Testis (tissue), 3 donors: ENCODE measurements around the gene CCNK. TPM values are rescaled to one million over a fixed set of nuclear protein-coding genes. Genes with fewer than 3 reads are reported as not detected.

Source experiments
- DNase-seq: peaks from one replicate; pipeline ENCODE4 v3.0.0-alpha.2; 2019
- H3K27ac ChIP-seq, 2 donors: fragments of 200-600 bp; sonication (generic); one replicate each; pipeline ENCODE4 v1.5.1; 2019
- H3K27me3 ChIP-seq: fragments of 200-600 bp; sonication (generic); one replicate; pipeline ENCODE4 v1.5.1; 2019
- H3K36me3 ChIP-seq: fragments of 200-600 bp; sonication (generic); one replicate; pipeline ENCODE4 v1.5.1; 2017; ENCODE audit warnings: low read depth; ENCODE audit errors: missing control alignments
- H3K4me1 ChIP-seq: fragments of 200-600 bp; sonication (generic); one replicate; pipeline ENCODE4 v1.5.1; 2019
- H3K4me3 ChIP-seq, 2 donors: fragments of 200-600 bp; sonication (generic); one replicate each; pipeline ENCODE4 v1.5.1; 2017 to 2019
- H3K9me3 ChIP-seq: fragments of 200-600 bp; sonication (generic); one replicate; pipeline ENCODE4 v1.5.1; 2017
- POLR2A ChIP-seq: fragments of 450-650 bp; IDR thresholded peaks from one replicate; pipeline ENCODE4 v1.6.1; 2017; ENCODE audit warnings: antibody characterized with exemption, mild to moderate bottlenecking, moderate library complexity
- WGBS, 2 donors: methylation state at CpG; one replicate each; pipeline ENCODE4 v1.1.5; 2018; 5-methylcytosine and 5-hydroxymethylcytosine counted together
- intact Hi-C: fragments of 100-400 bp; cut with DNase I; formaldehyde crosslinking; loops from one replicate; pipeline ENCODE4 v1.15.1; 2023; ENCODE audit warnings: low total_unique reads
- polyA plus RNA-seq: library from polyadenylated mRNA; stranded (reverse); fragments of 350-450 nt; fragmentation: Illumina TruSeq; extraction: RNeasy Lipid Tissue Mini Kit (QIAGEN cat#74804); gene quantifications from one replicate; pipeline ENCODE4 v1.2.3, GENCODE V29; 2014; ENCODE audit warnings: low read depth, low replicate concordance; ENCODE audit not compliant: insufficient read depth
- total RNA-seq, 2 donors: library from RNA; depleted of rRNA; stranded (reverse); fragments of >200 nt; gene quantifications; one replicate each; pipeline ENCODE4 v1.2.3, GENCODE V29; 2016
- TF ChIP-seq, protein P1 (sequence below), 3 experiments: fragments of 450-650 bp in 2 of 3; fragments of 200-600 bp in 1 of 3; sonication (generic) in 1 of 3; IDR thresholded peaks; one replicate each; pipeline ENCODE4 v1.5.1; 2016 to 2019; ENCODE audit warnings: antibody characterized with exemption in 3 of 3, mild to moderate bottlenecking in 2 of 3, moderate library complexity in 1 of 3

CCNK gene
- total and polyA plus RNA-seq, 3 donors from 2014 or later: 69.1 to 134 (median 73.1) TPM

DNA sequence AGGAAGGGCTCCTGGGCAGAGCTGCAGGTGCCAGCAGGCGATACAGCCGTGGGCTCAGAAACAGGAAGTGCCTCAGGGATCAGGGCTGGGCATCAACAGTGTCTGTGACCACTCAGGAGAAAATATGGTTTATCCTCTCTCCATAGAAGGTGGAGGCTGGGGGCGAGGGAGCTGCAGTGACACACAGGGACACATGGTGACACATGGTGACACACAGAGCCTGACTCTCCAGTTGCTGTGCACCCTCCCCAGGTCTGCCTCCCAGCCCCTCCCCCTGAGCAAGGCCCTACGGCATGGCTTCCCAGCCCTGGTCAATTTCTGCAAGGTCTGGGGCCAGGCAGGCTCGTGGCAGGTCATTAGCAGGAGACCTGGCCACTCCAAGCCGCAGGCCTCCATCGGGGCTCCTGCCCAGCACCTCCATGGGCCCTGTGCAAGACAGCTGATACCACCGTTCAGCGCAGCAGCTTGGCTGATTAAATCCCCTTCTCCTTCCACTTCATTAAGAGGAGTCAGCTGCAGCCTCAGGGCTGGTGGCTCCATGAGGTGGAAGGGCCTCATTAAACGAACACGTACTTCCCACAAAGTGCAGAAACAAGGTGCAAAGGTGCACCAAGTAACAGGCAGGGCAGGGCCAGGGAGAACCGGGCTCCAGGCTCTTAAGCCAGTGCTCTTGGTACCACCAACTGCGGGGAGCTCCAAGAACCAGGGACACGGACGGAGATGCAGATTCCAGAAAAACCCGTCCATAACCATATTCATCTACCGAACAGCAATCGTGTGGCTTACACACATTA, 60.7 kb downstream of the CCNK start:
- intact Hi-C loops: no loop called here
- H3K4me3 ChIP-seq: no peak overlapping the region
- DNase-seq: no peak
- TF ChIP-seq, protein P1, sequence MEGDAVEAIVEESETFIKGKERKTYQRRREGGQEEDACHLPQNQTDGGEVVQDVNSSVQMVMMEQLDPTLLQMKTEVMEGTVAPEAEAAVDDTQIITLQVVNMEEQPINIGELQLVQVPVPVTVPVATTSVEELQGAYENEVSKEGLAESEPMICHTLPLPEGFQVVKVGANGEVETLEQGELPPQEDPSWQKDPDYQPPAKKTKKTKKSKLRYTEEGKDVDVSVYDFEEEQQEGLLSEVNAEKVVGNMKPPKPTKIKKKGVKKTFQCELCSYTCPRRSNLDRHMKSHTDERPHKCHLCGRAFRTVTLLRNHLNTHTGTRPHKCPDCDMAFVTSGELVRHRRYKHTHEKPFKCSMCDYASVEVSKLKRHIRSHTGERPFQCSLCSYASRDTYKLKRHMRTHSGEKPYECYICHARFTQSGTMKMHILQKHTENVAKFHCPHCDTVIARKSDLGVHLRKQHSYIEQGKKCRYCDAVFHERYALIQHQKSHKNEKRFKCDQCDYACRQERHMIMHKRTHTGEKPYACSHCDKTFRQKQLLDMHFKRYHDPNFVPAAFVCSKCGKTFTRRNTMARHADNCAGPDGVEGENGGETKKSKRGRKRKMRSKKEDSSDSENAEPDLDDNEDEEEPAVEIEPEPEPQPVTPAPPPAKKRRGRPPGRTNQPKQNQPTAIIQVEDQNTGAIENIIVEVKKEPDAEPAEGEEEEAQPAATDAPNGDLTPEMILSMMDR (IDR thresholded peaks at IDR 0.05): no peak
- no peak for TF ChIP-seq POLR2A
- peaks cover 32% of the 10 kb centered on the region for H3K4me1 ChIP-seq
- 86% methylated on average over 17 to 18 of the region's 18 CpGs for WGBS, 2 donors
- no peaks in the 10 kb centered on the region for H3K9me3 ChIP-seq
- no peak overlapping the region for H3K27ac ChIP-seq
- H3K36me3 ChIP-seq: no peaks in the 10 kb centered on the region
- no peaks in the 10 kb centered on the region for H3K27me3 ChIP-seq

DNA sequence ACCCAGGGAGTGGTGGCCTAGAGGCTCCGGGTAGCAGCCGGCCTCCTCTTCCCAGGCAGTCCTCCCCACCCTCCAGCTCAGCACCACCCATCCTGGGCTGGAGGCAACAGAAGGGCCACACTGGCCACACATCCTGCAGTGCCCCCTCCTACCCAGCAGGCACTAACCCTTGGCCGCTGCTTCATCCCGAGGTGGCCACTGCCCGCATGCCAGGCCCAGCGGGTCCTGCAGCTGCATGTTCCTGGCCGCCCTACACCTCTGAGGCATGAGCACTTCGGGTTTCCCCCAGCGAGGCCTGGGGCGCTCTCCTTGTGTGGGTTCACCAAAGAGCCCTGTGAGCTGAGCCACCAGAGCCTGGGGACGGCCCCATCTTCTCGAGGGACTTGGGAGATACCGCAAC, 61.4 kb downstream of the CCNK start:
- WGBS, 2 donors: 79 to 92% methylated on average over 3 to 13 of the region's 13 CpGs
- intact Hi-C loops: no loop called here
- H3K27ac ChIP-seq: no peak overlapping the region

DNA sequence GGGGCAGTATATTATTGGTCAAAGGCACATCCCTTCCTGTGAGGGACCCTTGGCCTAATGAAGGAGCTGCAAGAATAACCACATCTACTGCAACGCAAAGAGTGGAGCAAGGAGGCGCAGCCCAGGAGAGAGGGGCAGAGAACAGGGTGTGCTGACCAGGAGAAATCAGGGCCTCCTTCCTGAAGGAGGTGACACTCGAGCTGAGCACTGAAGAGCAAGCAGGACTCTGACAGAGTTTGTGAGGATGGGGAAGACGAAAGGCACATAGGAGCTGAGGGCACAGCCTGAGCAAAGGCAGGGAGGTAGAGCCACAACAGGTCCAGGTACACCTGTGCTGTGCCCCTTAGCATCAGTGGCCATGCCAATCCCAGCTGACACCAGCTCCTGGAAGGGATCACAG, 62.2 kb downstream of the CCNK start:
- peaks cover 28% of the 10 kb centered on the region for H3K4me1 ChIP-seq
- intact Hi-C loops: no loop called here
- no peak overlapping the region for H3K27ac ChIP-seq
- no peak for DNase-seq
- no peak overlapping the region for H3K4me3 ChIP-seq
- H3K36me3 ChIP-seq: no peaks in the 10 kb centered on the region
- H3K27me3 ChIP-seq: no peaks in the 10 kb centered on the region
- WGBS, 2 donors: 87% methylated on average over 4 of the region's 4 CpGs
- no peaks in the 10 kb centered on the region for H3K9me3 ChIP-seq
- TF ChIP-seq, protein P1 (IDR thresholded peaks at IDR 0.05): no peak
- no peak for TF ChIP-seq POLR2A

More for the DNA sequence above, 61.4 kb downstream of the CCNK start:
- no peak for DNase-seq
- H3K36me3 ChIP-seq: no peaks in the 10 kb centered on the region
- no peak for TF ChIP-seq POLR2A
- TF ChIP-seq, protein P1 (IDR thresholded peaks at IDR 0.05): no peak
- peaks cover 30% of the 10 kb centered on the region for H3K4me1 ChIP-seq
- no peaks in the 10 kb centered on the region for H3K27me3 ChIP-seq
- no peak overlapping the region for H3K4me3 ChIP-seq
- no peaks in the 10 kb centered on the region for H3K9me3 ChIP-seq

GRCh38 chr14:99543985-99544384, 62.8 kb downstream of the CCNK start:
- Histone ChIP-seq H3K27ac (peak overlapping the region in 1 of 2 donors; percentile 10), H3K4me1 (peaks cover 30% of the 10 kb centered on the region), H3K27me3 (no peaks in the 10 kb centered on the region), H3K36me3 (no peaks in the 10 kb centered on the region), H3K4me3 (no peak overlapping the region), H3K9me3 (no peaks in the 10 kb centered on the region)
- intact Hi-C loops: no loop called here
- no peak for DNase-seq
- TF ChIP-seq POLR2A: no peak
- TF ChIP-seq, protein P1 (IDR thresholded peaks at IDR 0.05): no peak
- 80 to 90% methylated on average over 2 to 12 of the region's 12 CpGs for WGBS, 2 donors

- H3K27ac ChIP-seq: peak overlapping the region in 1 of 2 donors; percentile 18
- H3K4me1 ChIP-seq: peaks cover 40% of the 10 kb centered on the region
- no peaks in the 10 kb centered on the region for H3K9me3 ChIP-seq
- TF ChIP-seq, protein P1 (IDR thresholded peaks at IDR 0.05): no peak
- TF ChIP-seq POLR2A: no peak
- H3K36me3 ChIP-seq: no peaks in the 10 kb centered on the region
- no peak overlapping the region for H3K4me3 ChIP-seq
- WGBS, 2 donors: 64 to 72% methylated on average over 10 to 11 of the region's 11 CpGs
- intact Hi-C loops: no loop called here
- H3K27me3 ChIP-seq: no peaks in the 10 kb centered on the region
- peak; percentile 81 for DNase-seq
Measured at GRCh38 chr14:99544991-99545390, 63.8 kb downstream of the CCNK start.
